GM23338 (cell line): Measurements from ENCODE around the gene BBX. TPM values are rescaled to one million over a fixed set of nuclear protein-coding genes. Genes with fewer than 3 reads are reported as not detected.

Experiments used
- CTCF ChIP-seq, 2 experiments: fragments of 200-600 bp in 1 of 2; sonication (generic) in 1 of 2; conservative IDR thresholded peaks; 2 replicates each; pipeline versions ENCODE4 v1.5.1 to v1.6.1; 2016 to 2017; ENCODE audit warnings: antibody characterized with exemption in 2 of 2, low read depth in 2 of 2, mild to moderate bottlenecking in 2 of 2, moderate library complexity in 1 of 2
- ETS1 ChIP-seq: IDR thresholded peaks from 2 replicates; pipeline ENCODE4 v1.6.1; 2016; ENCODE audit warnings: antibody characterized with exemption
- EZH2phosphoT487 ChIP-seq: fragments of 200-600 bp; sonication (generic); IDR thresholded peaks from one replicate; pipeline ENCODE4 v1.8.1; 2018; ENCODE audit warnings: antibody characterized with exemption; ENCODE audit not compliant: unreplicated experiment
- JUNB ChIP-seq: IDR thresholded peaks from one replicate; pipeline ENCODE4 v1.6.1; 2016; ENCODE audit warnings: antibody characterized with exemption; ENCODE audit not compliant: unreplicated experiment
- NANOG ChIP-seq: IDR thresholded peaks from 2 replicates; pipeline ENCODE4 v1.6.1; 2016; ENCODE audit warnings: antibody characterized with exemption, borderline replicate concordance
- POLR2AphosphoS5 ChIP-seq: IDR thresholded peaks from 2 replicates; pipeline ENCODE4 v1.6.1; 2016; ENCODE audit warnings: antibody characterized with exemption, low read depth
- STAT1 ChIP-seq: IDR thresholded peaks from one replicate; pipeline ENCODE4 v1.6.1; 2016; ENCODE audit warnings: antibody characterized with exemption; ENCODE audit not compliant: unreplicated experiment
- ZNF114 ChIP-seq: fragments of 250-450 bp; sonication (Bioruptor Pico); IDR thresholded peaks from 2 replicates; pipeline ENCODE4 v1.5.0; 2020; ENCODE audit warnings: mild to moderate bottlenecking, moderate library complexity
- ZNF331 ChIP-seq: fragments of 250-450 bp; sonication (Bioruptor Pico); IDR thresholded peaks from 2 replicates; pipeline ENCODE4 v1.5.0; 2020; ENCODE audit warnings: low read depth, mild to moderate bottlenecking, moderate library complexity
- ZNF462 ChIP-seq: fragments of 250-450 bp; sonication (Bioruptor Pico); IDR thresholded peaks from 2 replicates; pipeline ENCODE4 v1.5.0; 2020; ENCODE audit warnings: mild to moderate bottlenecking, moderate library complexity
- polyA plus RNA-seq: library from polyadenylated mRNA; unstranded; fragments of >200 nt; fragmentation: Nextera tagmentation; extraction: Ambion mirVana; gene quantifications from 2 replicates; pipeline ENCODE4 v1.2.1, GENCODE V29; 2016
- total RNA-seq: library from RNA; depleted of rRNA; stranded (reverse); fragments of >200 nt; shearing (Covaris generic); gene quantifications from 2 replicates; pipeline ENCODE4 v1.2.3, GENCODE V29; 2014

The BBX gene
- total and polyA plus RNA-seq, 2 experiments from 2014 or later: 35.2 to 44.1 TPM

GRCh38 chr3:107806536-107806935 lies 283.8 kb downstream of the BBX start (continued):
- no peak for TF ChIP-seq ZNF462 (CRISPR knock-in tag)
- TF ChIP-seq NANOG: no peak
- no peak for TF ChIP-seq POLR2AphosphoS5
- no peak for TF ChIP-seq ZNF331 (CRISPR knock-in tag)
- no peak for TF ChIP-seq ZNF114 (CRISPR knock-in tag)
- no peak for TF ChIP-seq EZH2phosphoT487
- TF ChIP-seq JUNB: no peak
- TF ChIP-seq STAT1: no peak
- TF ChIP-seq ETS1: no peak
- TF ChIP-seq CTCF (conservative IDR thresholded peaks at IDR 0.05; ENCODE audit: low read depth in 2 of 2): no peak
